Effector memory CD4-positive, alpha-beta T cell (primary cell): Measurements from ENCODE around the gene S100A11.

Experiments
- DNase-seq, 3 donors: peaks; one replicate each; pipeline ENCODE4 v3.0.0-alpha.2; 2020
- H3K27ac ChIP-seq: 2 replicates; pipeline ENCODE4 v1.7.0; 2013; ENCODE audit warnings: mild to moderate bottlenecking, low read length, moderate library complexity; ENCODE audit not compliant: insufficient read depth, poor library complexity, severe bottlenecking
- H3K27me3 ChIP-seq: replicated peaks from 2 replicates; pipeline ENCODE4 v1.7.0; 2013; ENCODE audit warnings: mild to moderate bottlenecking, low read length; ENCODE audit not compliant: insufficient read depth, control insufficient read depth, poor library complexity, severe bottlenecking
- H3K36me3 ChIP-seq: 2 replicates; pipeline ENCODE4 v1.7.0; 2013; ENCODE audit warnings: mild to moderate bottlenecking, low read length, moderate library complexity; ENCODE audit not compliant: control insufficient read depth, insufficient read depth
- H3K4me1 ChIP-seq: 2 replicates; pipeline ENCODE4 v1.7.0; 2013; ENCODE audit warnings: low read length, mild to moderate bottlenecking; ENCODE audit not compliant: control insufficient read depth, insufficient read depth, poor library complexity, severe bottlenecking
- H3K4me3 ChIP-seq: 2 replicates; pipeline ENCODE4 v1.7.0; 2013; ENCODE audit warnings: low read length, low read depth, mild to moderate bottlenecking; ENCODE audit not compliant: insufficient read depth, poor library complexity, severe bottlenecking
- H3K9me3 ChIP-seq: 2 replicates; pipeline ENCODE4 v1.7.0; 2013; ENCODE audit warnings: mild to moderate bottlenecking, low read length, moderate library complexity; ENCODE audit not compliant: control insufficient read depth

The S100A11 gene

DNA sequence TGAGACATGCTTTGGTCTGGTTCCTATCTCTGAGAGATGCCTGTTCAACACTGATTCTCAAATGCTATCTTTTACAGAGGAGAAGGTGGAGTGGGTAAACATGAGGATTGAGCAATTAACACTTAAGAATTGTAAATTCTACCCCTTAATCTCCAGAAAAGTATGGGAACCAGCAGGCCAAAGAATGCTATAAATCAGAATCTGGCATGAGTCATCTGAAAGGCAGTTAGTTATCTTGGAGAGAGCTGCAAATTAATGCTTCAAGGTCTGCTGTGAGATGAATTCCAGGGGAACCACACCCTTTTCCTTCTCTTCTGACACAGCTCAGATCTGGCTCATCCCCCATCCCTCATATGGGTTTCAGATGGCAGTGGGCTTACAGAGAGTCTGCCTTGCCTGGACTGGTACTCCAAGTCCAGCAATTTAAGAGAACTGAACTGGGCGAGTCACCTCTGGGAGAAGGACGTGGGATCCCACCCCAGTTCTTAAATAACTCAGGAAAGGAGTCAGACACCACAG lies 48.3 kb downstream of the S100A11 start:
- no peaks in the 10 kb centered on the region for H3K9me3 ChIP-seq
- no peaks in the 10 kb centered on the region for H3K27me3 ChIP-seq
- peaks cover 49% of the 10 kb centered on the region for H3K4me1 ChIP-seq
- no peak overlapping the region for H3K4me3 ChIP-seq
- peaks cover 30% of the 10 kb centered on the region for H3K36me3 ChIP-seq
- peak overlapping the region; percentile 11 for H3K27ac ChIP-seq
- DNase-seq: no peak

DNA sequence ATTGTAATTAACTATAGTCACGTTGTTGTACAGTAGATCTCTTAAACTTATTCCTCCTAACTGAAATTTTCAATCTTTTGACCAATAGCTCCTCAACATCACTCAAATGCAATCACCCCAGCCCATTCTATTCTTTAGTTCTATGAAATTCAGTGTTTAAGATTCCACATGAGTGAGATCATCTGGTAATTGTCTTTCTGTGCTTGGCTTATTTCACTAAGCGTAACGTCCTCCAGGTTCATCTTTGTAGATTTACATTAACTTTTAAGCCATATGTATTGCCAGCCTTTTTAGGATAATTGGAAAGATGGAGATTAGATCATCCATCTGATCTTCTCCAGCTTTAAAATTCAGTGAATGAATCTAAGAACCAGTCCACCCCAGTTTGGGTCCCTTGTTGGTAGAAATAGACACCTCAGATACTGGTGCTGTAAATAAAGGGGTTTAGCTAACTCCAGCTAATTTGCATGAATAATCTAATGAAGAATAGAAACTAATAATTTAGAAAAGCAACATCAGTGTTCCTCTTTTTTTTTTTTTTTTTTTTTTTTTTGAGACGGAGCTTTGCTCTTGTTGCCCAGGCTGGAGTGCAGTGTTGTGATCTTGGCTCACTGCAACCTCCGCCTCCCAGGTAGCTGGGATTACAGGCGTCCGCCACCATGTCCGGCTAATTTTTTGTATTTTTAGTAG lies 50.2 kb downstream of the S100A11 start:
- Histone ChIP-seq H3K4me3 (no peak overlapping the region), H3K27ac (no peak overlapping the region), H3K27me3 (no peaks in the 10 kb centered on the region), H3K4me1 (peaks cover 36% of the 10 kb centered on the region), H3K36me3 (peaks cover 44% of the 10 kb centered on the region), H3K9me3 (no peaks in the 10 kb centered on the region)
- DNase-seq: no peak

DNA sequence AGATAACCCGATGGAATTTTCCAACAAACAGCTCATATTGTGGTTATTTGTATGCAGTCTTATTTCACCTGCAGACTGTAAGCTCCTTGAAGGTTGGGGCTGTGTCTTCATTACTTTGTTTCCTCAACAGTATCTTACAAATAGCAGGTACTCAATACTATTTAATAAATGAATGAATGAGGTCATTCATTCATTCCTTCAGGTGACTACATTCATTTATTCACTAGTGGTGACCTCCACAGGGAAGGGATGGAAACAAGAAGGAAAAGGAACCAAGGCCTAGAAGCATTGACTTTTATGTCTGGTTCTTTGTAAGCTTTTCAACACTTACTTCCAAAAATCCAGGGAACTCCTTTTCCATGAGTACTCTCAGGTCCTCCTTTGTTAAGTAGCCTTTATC lies 51.0 kb downstream of the S100A11 start:
- peaks cover 31% of the 10 kb centered on the region for H3K4me1 ChIP-seq
- no peaks in the 10 kb centered on the region for H3K27me3 ChIP-seq
- no peak for DNase-seq
- H3K27ac ChIP-seq: no peak overlapping the region
- no peaks in the 10 kb centered on the region for H3K9me3 ChIP-seq
- peaks cover 51% of the 10 kb centered on the region for H3K36me3 ChIP-seq
- no peak overlapping the region for H3K4me3 ChIP-seq

DNA sequence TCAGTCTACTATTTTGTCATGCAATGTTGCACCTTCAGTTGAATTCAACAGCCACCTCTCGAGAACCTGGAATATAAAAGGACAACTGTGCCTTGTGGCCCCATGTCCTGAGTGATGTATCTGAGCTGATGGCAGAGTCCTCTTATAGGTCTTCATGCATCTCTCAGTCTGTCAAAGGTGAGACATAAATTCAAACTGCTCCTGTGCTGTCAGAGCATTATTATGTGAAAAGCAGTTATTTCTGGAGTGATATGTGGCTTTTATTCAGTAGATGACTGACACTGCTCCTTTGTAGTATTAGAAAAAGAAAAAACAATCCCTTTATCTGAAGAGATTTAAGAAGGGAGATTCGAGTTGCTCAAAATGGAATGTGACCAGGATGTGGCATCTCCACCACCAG lies 51.5 kb downstream of the S100A11 start:
- peaks cover 53% of the 10 kb centered on the region for H3K36me3 ChIP-seq
- no peaks in the 10 kb centered on the region for H3K9me3 ChIP-seq
- H3K4me1 ChIP-seq: peaks cover 26% of the 10 kb centered on the region

DNA sequence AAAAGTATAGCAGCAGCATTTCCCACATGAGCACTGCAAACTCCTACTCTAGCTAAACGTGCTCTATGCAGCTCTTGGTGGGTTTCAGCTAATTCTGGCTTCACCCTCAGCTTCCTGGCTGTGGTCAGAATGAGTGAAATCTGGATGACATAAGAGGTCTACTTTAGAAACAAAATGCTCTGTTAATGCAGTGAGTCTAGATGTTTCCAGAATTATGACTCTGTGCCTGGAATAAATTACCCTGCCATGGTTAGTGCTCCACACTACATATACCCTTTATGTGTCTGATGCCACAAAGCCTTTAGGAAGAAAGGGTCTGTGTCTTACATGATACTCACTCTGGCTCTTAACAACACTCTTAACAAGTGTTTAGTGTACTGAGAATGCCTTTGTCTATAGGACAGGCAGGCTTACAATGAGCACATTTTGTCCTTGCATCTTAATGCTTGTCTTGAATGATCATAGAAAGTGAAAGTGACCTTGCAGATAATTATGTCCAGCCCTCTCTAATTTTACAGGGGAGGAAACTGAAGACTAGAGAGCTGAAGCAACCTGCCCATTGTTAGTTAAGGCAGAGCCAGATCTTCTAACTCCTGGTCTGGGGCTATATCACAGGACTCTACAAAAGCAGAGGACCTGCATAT lies 52.4 kb downstream of the S100A11 start:
- H3K27ac ChIP-seq: peak overlapping the region; percentile 15
- no peaks in the 10 kb centered on the region for H3K27me3 ChIP-seq
- DNase-seq: no peak
- H3K36me3 ChIP-seq: peaks cover 53% of the 10 kb centered on the region
- no peak overlapping the region for H3K4me3 ChIP-seq
- H3K4me1 ChIP-seq: peaks cover 18% of the 10 kb centered on the region
- H3K9me3 ChIP-seq: no peaks in the 10 kb centered on the region

More for the DNA sequence above, 51.5 kb downstream of the S100A11 start:
- no peak for DNase-seq
- H3K27me3 ChIP-seq: no peaks in the 10 kb centered on the region
- no peak overlapping the region for H3K4me3 ChIP-seq
- H3K27ac ChIP-seq: no peak overlapping the region
